Measurements from ENCODE around the gene GPR143.

GPR143 gene

DNA sequence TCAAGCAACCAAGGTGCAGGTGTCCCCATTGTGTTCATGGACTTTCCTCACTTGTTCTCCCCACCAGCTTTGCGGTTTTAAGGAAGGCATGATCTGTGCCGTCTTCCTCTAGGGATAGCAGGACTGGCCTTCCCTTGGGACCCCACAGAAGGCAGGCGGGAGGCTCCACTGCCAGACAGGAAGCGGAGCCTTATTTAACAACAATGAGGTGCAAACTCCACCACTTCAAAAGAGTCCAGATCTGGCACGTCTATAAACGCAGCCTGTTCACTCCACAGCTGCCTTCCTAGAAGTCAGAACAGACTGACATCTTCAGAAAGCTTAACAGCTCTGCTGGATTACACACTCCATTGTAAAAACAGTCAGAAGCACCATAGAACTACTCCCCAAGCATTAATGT lies 1.7 kb upstream of the GPR143 start:
- peak in 1 of 3 experiments; percentile 12 for DNase-seq

DNA sequence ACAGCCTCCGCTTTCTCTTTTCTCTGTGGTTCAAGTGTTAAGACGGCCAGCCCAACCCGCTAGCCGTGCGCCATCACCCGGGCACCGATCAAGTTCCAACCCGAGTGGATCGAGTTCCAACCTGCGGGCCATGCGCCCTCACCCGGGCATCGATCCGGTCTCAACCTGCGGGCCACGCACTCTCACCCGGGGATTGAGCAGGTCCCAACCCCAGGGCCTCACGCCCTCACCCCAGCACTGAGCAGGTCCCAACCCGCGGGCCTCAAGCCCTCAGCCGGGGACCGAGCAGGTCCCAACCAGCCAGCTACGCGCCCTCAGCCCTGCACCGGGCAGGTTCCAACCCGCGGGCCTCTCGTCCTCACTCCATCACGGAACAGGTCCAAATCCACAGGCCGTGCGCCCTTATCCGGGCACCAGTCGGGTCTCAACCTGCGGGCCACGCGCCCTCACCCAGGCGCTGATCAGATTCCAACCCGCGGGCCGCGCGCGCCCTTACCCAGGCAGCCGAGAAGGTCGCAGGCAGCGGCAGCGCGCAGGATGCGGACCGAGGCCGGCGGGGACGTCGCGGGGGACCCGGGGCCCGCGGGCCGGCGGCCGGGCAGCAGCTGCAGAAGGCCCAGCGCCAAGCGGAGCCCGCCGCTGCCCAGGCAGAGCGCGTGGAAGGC lies 443 bp downstream of the GPR143 start:
- DNase-seq, result no peak

DNA sequence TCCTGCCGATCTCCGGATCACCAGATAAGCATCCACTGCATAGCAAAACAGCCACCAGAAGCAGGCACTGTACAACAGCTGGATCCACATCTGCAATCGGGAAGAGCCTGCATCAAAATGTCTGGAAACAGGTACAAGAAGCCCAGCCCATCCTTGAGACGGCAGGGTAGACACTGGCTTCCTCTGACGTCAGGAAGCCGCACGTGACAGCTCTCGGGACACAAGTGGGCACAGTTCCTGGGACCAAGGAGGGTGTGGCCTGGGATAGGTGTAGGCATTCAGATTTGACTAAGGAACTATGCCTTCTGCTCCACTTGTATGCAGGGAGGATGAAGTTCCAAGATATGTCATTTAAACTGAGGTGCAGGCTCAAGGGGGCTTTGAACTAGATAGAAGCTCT lies 6.3 kb downstream of the GPR143 start:
- DNase-seq, result no peak

DNA sequence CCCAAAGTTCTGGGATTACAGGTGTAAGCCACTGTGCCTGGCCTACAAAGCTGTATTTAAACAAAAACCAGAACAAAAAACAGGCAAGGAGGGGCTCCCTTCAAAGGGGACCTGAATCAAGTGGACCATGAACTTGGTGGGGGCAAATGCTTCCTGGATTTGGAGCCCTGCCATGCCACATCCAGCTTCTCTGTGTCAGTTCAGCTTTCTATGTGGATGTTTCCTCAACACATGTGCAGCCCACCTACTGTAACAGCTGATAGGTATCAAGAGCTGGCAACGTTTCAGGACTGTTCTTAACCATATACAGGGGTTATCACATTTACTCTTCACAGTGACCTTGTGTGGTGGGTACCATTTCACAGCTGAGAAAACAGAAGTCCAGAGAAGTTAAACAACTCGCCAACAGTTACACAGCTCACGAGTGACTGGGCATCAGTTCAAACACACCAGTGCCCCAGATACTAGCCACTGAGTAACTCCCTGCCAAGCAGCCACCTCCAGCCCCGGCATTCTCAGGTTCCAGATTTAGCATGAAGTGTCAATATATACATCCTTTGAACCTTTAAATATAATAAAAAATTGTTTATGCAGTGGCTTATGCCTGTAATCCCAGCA lies 7.5 kb downstream of the GPR143 start:
- no peak for DNase-seq

DNA sequence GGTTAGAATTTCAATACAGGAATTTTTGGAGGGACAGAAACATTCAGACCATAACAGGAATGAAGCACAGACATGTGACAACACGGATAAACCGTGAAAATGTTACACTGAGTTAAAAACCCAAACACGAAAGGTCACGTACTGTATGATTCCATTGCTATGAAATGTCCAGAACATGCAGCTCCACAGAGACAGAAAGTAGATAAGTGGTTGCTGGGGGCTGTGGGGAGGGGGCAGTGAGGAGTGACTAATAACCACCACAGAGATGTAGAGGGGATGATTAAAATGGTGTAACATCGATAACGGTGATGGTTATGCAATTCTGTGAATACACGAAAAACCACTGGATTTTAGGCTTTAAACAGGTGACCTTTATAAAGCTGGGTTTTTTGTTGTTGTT lies 8.3 kb downstream of the GPR143 start:
- no peak for DNase-seq

DNA sequence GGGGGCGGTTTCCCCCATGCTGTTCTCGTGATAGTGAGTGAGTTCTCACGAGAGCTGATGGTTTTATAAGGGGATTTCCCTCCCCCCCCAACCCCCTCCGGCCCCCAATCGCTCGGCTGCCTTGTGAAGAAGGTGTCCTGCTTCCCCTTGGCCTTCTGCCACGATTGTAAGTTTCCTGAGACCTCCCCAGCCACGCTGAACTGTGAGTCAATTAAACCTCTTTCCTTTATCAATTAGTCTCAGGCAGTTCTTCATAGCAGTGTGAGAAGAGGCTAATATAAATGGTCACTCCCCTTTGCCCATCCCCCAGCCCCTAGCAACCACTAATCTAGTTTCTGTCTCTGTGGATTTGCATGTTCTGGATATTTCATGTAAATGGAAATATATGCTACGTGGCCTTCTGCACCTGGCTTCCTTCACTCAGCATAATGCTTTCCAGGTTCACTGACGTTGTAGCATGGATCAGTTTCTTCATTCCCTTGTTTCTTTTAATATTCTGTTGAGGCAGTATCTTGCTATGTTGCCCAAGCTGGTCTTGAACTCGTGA lies 16.4 kb downstream of the GPR143 start:
- DNase-seq, result no peak

DNA sequence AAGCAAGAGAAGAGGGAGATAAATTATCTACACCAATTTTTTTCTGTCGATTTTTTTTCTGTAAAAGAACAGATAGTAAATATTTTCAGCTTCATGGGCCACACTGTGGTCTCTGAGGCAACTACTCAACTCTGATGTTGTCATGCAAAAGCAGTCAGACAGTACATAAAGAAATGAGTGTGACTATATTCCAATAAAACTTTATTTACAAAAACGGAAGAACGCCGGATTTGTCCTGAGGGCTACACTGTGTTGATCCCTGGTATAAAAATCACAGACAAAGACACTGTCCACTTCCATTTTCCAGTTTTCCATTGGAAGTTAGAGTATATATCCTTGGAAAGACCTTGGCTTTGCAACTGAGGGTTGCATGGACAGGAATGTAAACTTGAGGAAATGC lies 18.0 kb downstream of the GPR143 start:
- DNase-seq, result no peak

DNA sequence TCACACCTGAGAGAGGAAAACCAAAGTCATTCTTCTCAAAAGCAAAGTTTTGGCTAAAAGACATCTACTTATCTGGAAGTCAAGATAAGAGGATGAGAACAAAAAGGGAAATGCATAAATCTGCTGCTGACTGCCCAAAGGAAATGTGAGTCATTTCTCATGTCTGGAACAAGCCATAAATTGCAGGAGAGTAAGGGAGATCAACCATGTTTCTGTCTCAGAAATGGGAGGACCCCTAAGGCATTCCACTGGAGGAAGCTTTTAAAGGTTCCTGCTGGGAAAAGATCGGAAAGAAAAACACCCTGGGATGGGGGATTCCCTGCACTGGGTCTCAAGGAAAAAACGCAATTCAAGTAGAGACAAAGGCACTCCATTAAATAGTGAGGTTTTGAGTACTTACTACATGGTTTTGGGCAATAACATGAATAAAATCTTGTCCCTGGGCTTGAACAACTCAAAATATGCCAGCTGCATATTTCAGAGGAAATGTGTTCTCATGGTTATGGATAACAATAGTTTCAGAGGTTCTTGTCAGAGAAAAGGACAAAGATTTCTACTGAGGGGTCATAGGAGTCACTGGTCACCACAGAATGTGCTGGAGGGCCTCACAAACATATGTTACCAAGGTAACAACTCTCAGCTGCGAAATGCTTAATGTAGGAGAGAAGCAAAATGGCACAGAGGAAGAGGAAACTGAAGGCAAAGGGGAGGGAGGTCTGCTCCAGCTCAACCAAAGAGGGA lies 19.3 kb downstream of the GPR143 start:
- peak in 1 of 3 experiments; percentile 11 for DNase-seq

DNA sequence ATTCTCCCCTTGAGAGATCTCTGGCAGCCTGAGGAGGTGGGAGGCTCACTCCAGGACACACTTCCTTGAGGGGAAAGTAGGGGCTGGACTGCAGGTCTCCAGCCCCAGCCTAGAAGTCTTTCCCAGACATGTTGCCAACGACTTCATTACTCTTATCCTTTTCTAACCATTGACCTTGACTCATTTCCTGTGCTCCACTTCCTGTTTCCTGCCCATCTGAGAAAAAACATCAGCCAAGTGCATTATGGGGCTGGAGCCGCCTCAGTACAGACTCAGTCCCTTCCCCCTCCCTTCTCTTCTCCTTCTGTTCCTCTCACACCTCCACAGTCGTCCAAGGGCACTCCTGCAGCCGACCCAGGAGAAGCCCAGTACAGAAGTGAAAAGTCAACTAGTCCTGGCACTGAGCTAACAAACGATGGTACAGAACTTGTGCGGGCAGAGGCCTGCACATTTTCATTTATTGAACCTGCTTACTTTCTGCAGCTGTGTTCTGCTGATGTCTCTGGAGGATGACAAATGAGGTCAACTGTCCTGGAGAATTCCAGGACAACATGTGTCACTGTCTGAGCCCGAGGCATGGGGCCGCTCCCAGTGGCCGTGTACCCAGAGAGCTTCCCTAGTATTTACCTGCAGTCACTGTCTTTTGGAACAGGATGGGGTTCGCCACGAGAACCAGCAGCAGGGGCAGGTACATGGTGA lies 20.1 kb downstream of the GPR143 start:
- no peak for DNase-seq

DNA sequence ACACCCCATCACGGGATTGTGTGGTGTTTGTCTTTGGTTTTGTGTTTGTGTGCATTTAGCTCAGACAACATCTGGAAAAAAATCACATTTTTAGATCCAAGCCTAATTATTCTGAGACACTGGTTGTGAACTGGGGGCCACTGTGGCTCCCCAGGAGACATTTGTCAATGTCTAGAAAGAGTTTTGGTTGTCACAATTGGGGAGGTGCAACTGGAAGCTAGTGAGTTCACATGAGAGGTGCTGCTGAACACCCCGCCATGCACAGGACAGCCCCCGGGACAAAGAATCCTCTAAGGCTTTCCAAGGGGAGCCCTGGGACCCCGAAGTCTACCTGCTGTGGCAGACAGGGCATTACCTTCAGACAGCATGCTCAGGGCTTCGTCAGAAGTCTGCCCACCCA lies 26.5 kb downstream of the GPR143 start:
- DNase-seq, result no peak

DNA sequence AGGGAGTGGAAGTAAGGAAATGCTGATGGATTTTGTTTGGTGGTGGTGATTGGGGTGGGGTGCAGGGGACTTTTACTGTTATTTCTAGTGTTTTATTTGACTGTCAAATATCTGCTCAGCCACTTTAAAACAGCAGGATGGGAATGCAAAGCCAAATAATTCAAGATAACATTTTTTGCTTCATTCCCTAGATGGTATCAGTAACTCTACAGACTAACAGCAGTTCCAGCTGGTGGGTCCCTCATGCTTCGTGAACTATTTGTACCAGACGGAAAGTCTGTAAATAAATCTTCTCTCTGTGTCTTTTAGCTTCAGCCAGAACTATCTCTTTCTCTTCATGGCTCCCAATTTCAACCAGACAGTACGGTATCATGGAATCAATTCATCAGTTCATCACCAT lies 27.5 kb downstream of the GPR143 start:
- DNase-seq, result no peak

DNA sequence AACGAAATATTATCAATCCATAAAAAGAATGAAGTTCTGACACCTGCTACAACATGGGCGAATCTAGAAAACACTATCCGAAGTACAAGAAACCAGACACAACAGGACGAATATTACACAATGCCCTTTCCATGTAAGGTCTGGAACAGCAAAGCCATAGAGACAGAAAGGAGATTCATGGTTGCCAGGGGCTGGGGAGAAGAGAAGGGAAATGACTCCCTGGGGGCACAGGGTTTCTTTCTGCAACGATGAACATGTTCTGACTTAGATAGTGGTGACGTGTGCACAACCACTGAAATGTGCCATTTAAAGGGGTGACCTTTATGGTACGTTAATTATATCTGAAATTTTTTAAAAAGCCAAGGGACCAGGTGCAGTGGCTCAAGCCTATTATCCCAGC lies 28.3 kb downstream of the GPR143 start:
- peak in 1 of 3 experiments; percentile 40 for DNase-seq

DNA sequence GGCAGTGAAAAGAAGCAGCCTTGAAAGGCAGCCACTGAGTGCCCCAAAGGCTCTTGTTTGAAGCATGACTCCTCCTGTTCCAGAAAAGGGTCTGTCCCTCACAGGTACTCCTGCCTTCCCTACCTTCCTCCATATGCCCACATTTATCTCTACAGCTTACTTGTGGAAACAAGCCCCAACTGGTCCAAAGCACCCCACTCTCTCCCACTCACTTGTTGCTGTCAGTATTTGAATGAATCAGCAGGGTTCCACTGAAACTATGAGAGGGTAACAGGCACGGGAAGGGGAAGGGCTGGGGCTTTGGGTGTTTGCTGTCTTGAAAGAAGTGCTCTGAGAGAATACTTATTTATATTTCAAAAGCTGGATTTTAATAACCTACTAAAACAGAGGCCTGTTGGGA lies 34.9 kb downstream of the GPR143 start:
- no peak for DNase-seq

DNA sequence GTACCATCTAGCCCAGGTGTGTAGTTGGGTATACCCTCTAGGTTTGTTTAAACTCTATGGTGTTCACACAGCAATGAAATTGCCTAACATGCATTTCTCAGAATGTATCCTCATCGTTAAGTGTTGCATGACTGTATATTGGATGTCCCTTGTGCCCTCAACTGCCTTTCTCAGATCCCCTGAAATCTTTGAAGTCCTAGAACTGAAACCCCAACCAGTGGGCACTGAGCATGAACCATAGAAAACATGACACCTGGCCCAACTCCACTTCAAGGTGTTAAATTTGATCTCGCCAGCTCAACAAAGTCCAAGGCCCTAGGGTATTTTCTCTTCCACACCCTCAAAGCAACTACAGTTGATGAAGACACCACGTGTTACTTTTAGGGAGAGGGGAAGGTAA lies 35.6 kb downstream of the GPR143 start:
- DNase-seq, result no peak

DNA sequence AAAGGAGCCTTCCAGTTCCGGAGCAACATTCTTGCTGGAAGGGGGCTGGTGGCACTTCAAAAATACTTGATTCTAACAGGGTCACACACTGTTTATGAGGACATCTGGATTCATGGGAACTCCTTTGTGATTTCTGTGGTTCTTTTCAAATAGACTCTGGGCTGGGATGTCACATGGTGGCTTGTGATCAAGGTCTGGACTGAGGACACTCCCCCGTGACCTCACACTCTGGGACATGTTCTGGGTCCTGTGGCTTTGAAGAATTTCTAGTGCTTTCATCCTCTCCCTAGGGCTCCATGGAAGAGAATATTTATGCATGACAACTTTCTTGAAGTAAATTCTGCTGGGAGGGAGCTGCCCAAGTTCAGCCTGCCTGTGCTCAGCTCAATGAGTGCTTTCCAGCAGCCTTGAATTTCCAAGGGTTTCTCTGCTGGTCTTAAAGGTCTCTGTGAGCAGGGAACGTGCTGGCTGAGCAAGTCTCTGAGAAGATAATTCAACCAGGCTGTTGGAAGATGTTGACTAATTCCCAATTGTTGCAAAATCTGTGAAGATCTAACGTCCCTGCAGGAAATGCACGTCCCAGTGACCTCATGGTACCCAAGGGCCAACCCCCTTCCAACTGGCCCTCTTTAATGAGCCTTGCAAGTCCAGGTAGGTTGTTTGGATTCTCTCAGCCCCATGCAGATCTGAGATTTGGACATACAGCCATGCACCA lies 36.3 kb downstream of the GPR143 start:
- DNase-seq, result no peak

DNA sequence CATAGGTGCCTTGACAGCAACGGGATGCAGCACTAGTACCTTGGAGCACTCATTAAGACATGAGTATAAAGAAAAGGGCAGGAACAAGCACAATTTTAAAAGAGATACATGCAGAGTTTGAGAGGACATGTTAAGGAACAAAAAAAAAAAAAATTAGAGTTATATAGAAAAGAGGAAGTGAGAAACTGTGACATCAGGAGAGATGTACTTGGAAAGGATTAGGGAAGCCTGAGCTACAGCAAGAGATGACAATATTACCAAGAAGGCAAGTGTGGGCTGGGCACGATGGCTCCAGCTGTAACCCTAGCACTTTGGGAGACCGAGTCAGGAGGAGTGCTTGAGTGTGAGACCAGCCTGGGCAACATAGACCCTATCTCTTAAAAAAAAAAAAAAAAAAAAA lies 37.4 kb downstream of the GPR143 start:
- DNase-seq, result no peak

DNA sequence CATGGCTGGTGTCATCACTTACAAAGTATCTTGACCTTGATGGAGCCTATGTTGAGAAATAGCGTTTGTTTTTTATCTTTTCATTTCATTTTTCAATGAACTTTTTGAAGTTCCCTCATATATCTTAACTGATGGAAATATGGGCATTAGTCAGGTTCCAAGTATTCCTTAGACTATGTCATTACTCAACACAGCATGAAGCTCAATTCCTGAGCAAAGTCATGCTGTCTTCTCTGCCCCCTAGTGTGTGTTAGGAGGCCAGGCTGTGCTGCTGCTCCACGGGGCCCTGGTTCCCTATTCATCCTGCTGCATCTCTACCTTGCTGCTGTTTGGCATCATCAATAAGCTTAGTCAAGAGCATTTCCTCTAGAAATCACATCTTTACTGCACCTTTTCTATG lies 40.9 kb downstream of the GPR143 start:
- DNase-seq, result no peak

DNA sequence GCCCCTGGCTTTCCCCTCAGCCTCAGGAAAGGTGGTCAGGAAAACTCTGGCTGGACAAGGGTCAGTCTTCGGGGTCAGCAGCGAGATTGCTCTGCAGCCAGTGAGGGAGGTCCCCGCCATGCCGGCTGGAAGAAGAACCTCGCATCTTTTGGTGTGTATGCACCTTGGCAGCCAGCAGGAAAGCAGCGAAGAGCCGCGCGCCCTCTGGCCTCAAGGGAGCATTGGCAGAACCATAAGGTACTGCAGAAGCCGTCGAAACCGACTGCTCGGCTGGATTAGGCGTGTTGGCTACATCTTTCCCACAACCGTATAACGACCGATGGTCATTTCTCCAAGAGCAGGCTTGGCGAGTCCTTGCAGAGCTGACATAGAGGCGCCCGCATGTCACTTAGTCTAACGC lies 48.3 kb downstream of the GPR143 start:
- no peak for DNase-seq

DNA sequence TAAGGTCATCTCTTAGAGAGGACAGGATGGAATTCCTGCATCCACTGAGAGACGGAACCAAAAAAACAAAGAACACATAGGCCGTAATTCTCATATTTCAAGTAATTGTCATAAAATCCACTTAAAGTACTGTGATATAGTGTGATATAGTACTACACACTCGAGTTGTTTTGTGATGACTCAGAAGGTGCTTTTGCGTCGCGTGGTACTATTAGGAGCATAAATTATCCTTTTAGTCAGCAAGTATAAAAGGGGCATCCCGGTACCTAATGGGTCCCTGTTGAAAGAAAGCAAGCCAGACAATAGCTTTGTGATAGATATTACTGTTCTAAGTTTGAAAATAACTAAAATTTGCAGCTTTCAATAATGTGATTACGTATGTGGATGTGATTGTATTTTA lies 55.3 kb downstream of the GPR143 start:
- DNase-seq, result no peak

DNA sequence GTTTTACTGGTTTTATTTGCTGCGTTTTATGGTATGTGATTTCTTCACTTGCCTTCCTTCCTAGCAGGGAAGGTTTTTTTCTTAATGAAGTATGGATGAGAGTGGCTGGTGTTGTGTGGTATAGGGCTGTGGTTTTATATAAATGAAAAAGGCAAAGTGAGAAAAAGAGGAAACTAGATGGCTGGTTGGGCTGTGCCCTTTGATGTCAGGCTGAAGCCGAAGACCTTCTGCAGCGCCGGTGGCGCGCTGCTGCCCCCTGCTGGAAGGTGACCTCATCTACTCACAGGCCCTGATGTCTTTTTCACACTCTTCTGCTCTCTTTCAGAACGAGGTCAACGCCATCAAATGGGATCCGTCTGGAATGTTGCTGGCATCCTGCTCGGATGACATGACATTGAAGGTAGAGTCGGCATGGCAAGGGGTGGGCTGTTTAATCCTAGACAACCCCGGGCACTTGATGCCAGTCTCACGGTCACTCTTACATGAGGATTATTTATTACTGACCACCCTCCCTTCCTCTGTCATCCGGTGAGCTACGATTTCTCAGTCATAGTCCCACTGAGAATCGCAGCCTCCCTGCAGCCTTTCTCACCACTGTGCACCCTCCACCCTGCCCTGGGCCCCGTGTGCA lies 56.6 kb downstream of the GPR143 start:
- DNase-seq, result peak; percentile 70 to 87 (median 71)

DNA sequence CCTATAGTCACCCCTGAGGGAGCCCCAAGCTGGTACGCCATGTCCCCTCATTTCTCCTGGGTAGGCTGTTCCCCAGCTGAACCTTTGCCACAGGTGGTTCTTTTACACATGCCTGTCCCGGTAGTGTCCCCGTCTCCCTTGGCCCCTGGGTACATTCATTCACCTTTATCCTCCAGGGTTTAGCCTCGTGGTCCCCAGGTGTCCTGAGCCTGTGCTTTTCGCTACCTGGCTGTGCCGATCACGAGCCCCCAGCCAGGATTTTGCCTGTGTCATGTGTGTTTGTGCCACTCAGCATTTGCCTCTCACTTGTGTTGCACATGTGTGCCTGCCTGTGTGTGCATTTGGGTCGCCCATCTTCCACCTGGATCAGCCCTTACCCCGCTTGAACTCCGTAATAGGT lies 57.6 kb downstream of the GPR143 start:
- no peak for DNase-seq

DNA sequence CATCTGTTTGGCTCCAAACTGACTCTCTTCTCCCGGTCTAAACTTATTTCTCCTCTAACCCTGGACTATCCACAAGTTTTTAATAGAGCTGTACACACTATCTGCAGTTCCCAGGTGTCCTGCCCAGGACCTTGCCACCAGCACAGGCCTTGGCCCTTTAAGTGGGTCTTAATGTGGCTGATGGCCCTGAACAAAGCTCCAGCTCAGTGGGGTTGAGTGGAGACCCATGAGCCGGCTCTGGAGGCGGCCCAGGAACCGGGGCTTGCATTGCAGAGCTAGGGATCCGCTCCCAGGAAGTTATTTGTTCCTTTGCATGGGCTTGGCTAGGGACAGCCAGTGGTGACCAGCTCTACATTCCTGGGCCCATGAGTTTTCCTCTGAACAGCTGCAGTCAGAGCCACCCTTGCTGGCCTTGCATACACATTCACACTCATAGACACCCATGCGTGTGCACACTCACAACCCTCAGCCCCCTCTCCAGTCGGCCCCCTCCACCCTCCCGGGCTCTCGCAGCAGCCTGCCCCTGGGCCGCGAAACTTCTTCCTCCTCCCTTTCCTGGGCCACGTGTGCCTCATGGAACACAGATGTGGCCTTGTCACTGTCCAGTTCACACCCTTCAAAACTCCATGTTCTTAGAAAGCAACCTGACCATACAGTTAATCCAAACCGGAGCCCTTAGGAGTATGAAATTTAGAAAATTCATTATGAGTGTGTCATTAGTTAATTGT lies 58.2 kb downstream of the GPR143 start:
- DNase-seq, result no peak
